Fibroblast of the aortic adventitia (primary cell): ENCODE measurements around the gene PAQR5. TPM values are rescaled to one million over a fixed set of nuclear protein-coding genes. Genes with fewer than 3 reads are reported as not detected.
"Not testable (repeated sequence)": the region's sequence is repeated elsewhere in the genome, so short reads cannot be mapped to it uniquely, and the experiment has no call there.

Experiments used
- DNase-seq: peaks from one replicate; pipeline ENCODE4 v3.0.0-alpha.2; 2010; ENCODE audit warnings: low read depth
- H3K4me3 ChIP-seq: 2 replicates; pipeline ENCODE4 v1.5.1; 2011; ENCODE audit warnings: low read depth, mild to moderate bottlenecking, control low read depth, low read length, moderate library complexity
- total RNA-seq: library from RNA; depleted of rRNA; stranded (reverse); fragments of >200 nt; gene quantifications from 2 replicates; pipeline ENCODE4 v1.2.3, GENCODE V29; 2012; ENCODE audit warnings: low replicate concordance
- TF ChIP-seq, protein P1 (sequence below): IDR thresholded peaks from 2 replicates; pipeline ENCODE4 v1.5.1; 2011; ENCODE audit warnings: mild to moderate bottlenecking, low read length, control low read depth, inconsistent platforms; ENCODE audit not compliant: insufficient read depth

The PAQR5 gene
- total RNA-seq, 1 donor = 13.2 TPM

DNA sequence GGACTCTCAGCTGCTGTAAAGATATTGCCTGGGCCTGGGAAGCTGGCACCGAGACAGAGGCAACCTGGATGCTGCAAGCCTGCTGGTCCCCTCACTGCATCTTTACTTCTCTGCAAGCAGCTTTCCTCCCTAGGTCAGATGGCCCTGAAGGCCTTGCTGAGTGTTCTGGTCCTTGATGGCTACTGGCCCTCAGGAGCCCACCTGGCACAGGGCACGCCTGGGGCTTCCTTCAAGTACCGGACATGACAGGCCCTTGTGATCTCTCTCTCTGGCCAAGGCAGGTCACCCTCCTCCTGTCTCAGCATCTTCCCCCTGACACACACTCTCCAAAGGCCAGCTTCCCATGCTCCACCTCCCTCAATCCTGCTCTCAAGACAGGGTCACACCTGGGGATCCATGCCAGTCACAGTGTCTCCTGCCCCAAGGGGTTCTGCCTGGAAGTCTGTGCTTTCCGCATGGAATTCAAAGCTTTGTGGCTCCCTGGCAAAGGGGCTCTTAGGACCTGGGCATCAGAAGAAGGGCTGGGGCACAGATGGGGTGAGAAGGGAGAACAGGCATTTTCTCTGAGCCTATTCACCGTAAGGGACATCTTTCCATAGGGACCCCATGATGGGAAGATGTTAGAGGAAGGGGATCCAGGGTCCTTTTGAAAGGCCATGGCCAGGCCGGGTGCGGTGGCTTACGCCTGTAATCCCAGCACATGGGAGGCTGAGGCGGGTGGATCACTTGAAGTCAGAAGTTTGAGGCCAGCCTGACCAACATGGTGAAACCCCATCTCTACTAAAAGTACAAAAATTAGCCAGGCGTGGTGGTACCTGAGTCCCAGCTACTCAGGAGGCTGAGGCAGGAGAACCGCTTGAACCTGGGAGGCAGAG, 4.7 kb upstream of the PAQR5 start:
- TF ChIP-seq, protein P1, sequence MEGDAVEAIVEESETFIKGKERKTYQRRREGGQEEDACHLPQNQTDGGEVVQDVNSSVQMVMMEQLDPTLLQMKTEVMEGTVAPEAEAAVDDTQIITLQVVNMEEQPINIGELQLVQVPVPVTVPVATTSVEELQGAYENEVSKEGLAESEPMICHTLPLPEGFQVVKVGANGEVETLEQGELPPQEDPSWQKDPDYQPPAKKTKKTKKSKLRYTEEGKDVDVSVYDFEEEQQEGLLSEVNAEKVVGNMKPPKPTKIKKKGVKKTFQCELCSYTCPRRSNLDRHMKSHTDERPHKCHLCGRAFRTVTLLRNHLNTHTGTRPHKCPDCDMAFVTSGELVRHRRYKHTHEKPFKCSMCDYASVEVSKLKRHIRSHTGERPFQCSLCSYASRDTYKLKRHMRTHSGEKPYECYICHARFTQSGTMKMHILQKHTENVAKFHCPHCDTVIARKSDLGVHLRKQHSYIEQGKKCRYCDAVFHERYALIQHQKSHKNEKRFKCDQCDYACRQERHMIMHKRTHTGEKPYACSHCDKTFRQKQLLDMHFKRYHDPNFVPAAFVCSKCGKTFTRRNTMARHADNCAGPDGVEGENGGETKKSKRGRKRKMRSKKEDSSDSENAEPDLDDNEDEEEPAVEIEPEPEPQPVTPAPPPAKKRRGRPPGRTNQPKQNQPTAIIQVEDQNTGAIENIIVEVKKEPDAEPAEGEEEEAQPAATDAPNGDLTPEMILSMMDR = no peak
- H3K4me3 ChIP-seq = no peak overlapping the region
- DNase-seq = no peak

DNA sequence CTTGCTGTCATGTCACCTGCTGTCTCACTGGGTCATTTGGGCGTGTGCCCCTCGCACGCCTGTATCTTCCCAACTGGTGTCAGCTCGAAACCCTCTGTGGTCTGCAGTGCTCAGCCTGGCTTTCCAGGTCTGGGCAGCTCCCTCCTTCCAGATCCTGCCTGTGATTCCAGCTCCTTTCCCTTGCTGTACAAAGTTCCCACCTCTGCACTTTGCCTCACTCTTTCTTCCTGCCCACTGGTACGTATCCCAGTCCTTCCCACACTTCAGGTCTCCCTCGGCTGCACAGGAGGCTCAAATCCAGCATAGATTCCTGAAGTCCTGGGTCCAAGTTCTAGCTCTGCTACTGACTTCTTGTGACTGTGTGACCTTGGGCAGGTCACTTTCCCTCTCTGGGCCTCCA, 2.1 kb upstream of the PAQR5 start:
- no peak overlapping the region for H3K4me3 ChIP-seq
- TF ChIP-seq, protein P1 = no peak
- DNase-seq = no peak

GRCh38 chr15:69297642-69298353, 914 bp upstream of the PAQR5 start:
- DNase-seq = no peak
- TF ChIP-seq, protein P1 = no peak
- no peak overlapping the region for H3K4me3 ChIP-seq

- TF ChIP-seq, protein P1 = no peak
- no peak for DNase-seq
- H3K4me3 ChIP-seq = peak overlapping the region; percentile 58
These were observed 387 bp upstream of the PAQR5 start for GRCh38 chr15:69298354-69298696.

GRCh38 chr15:69299451-69299886, 757 bp downstream of the PAQR5 start:
- H3K4me3 ChIP-seq = no peak overlapping the region
- DNase-seq = no peak
- TF ChIP-seq, protein P1 = no peak

DNA sequence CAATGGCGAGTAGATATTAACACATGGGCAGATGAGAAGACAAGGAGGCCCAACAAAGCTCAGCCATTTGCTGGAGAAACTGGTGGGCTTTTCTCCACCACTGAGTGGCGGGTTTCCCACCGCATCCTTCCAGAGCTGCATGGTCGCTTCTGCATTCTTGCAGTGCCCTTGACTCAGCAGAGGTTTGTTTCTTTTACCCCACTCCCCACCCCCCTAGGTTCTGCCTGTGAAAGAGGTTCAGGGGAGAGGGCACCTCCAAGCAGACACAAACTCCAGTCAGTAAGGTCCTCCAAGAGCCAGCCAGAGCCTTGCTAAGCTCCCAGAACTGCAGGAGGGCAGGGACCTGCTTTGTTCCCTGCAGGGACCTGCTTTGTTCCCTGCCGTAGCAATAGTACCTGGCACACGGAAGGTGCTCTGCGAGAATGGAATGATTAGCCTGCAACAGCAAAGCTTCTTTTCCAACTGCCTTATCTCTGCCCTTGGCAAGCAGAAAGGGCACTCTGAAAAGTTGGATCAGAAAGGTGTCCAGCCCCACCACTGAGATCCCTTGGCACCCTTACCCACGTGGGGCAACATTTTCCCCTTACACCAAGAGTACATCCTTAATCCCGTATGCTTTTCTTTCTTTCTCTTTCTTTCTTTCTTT, 1.4 kb downstream of the PAQR5 start:
- DNase-seq = no peak
- TF ChIP-seq, protein P1 = no peak
- H3K4me3 ChIP-seq = no peak overlapping the region

- not testable (repeated sequence) for H3K4me3 ChIP-seq, DNase-seq
These were observed 2.4 kb downstream of the PAQR5 start for GRCh38 chr15:69301101-69301500.

- DNase-seq, H3K4me3 ChIP-seq: not testable (repeated sequence)
These were observed 3.4 kb downstream of the PAQR5 start for GRCh38 chr15:69302087-69302486.
